ENCODE results near the gene SBF2.

SBF2 gene

DNA sequence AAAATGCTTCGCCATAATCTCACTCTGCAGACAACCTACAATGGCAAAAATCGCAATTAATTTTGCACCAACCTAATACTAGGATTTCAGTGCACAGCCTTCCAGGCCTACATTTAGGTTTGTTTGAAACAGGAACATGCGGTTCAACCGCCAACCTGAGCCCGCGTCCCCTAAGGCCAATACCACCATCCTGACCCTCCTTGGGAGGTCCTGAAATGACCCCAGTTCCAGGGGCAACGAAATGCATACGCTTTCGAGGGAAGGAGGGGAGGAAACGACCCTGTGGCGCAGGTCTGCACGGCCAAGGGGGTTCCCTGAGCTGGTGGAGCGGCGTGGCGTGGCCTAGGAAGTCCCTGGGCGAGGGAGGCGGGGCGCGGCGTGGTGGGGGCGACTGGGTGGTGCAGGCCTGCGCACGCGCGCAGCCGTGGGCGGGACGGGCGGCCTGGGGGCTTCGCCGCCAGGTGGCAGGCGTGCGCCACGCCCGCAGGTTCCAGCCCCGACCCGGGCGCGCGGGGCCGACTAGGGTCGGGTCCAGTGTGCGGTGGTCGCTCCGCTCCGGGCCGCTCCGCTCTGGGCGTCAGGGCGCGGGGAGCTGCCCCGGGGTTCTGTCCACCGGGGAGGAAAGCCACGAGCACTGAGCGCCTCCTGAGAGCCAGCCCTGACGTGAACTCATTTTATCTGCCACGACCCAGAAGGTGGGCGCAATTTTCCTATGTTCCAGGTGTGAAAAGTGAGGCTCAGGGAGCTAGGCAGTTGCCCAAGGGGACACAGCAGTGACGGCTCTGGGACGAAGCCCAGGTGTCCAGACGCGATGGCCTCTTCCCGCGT, 536.0 kb downstream of the SBF2 start:
- peaks cover 67% of the 10 kb centered on the region for H3K4me1 ChIP-seq (ENCODE audit: low read length)
- no peaks in the 10 kb centered on the region for H3K9me3 ChIP-seq (ENCODE audit: insufficient read depth, low read length)
- H2AFZ ChIP-seq (ENCODE audit: low read depth, low read length): peak overlapping the region; percentile 74; the same call in 1 of the 2 replicates
- peak overlapping the region; percentile 85 for H3K4me3 ChIP-seq (ENCODE audit: low read length)
- peak overlapping the region; percentile 94 for H3K4me2 ChIP-seq (ENCODE audit: low read length)
- H3K27me3 ChIP-seq (ENCODE audit: low read depth, low read length): no peaks in the 10 kb centered on the region
- H3K27ac ChIP-seq (ENCODE audit: low read length): peak overlapping the region; percentile 90
- no peak for TF ChIP-seq EZH2phosphoT487 (IDR thresholded peaks at IDR 0.05; ENCODE audit: low read depth)
- TF ChIP-seq, protein P1, sequence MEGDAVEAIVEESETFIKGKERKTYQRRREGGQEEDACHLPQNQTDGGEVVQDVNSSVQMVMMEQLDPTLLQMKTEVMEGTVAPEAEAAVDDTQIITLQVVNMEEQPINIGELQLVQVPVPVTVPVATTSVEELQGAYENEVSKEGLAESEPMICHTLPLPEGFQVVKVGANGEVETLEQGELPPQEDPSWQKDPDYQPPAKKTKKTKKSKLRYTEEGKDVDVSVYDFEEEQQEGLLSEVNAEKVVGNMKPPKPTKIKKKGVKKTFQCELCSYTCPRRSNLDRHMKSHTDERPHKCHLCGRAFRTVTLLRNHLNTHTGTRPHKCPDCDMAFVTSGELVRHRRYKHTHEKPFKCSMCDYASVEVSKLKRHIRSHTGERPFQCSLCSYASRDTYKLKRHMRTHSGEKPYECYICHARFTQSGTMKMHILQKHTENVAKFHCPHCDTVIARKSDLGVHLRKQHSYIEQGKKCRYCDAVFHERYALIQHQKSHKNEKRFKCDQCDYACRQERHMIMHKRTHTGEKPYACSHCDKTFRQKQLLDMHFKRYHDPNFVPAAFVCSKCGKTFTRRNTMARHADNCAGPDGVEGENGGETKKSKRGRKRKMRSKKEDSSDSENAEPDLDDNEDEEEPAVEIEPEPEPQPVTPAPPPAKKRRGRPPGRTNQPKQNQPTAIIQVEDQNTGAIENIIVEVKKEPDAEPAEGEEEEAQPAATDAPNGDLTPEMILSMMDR (IDR thresholded peaks at IDR 0.05; ENCODE audit: low read depth, low read length): peak; percentile 56
- peak overlapping the region; percentile 96 for H3K9ac ChIP-seq (ENCODE audit: low read length)
- H4K20me1 ChIP-seq (ENCODE audit: insufficient read depth, low read length): peaks cover 4% of the 10 kb centered on the region
- H3K79me2 ChIP-seq (ENCODE audit: low read length): peaks cover 30% of the 10 kb centered on the region
- peaks cover 3% of the 10 kb centered on the region for H3K36me3 ChIP-seq (replicated peaks; ENCODE audit: low read depth, low read length)

DNA sequence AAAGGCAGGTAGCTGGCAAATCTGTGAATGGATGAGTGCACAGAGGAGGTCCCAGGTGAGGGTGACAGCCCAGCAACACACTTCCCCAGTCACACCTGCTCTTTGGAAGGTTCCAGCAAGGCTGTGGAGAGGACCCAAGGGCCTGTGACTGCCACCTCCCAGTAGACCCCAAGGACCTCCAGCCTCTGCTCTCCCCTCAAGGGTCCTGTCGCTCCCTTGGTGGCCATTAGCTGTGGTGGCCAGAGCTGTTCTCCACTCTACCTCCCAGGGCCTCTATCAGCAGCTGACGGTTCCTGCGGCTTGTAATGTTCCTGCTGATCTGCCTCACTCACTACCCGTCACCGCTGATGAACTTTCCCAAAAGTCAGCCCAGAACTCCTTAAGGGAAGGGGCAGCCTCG, 537.1 kb downstream of the SBF2 start:
- H3K9ac ChIP-seq (ENCODE audit: low read length): no peak overlapping the region
- peaks cover 30% of the 10 kb centered on the region for H3K79me2 ChIP-seq (ENCODE audit: low read length)
- peak overlapping the region; percentile 76 for H3K27ac ChIP-seq (ENCODE audit: low read length)
- H4K20me1 ChIP-seq (ENCODE audit: insufficient read depth, low read length): peaks cover 4% of the 10 kb centered on the region
- no peaks in the 10 kb centered on the region for H3K27me3 ChIP-seq (ENCODE audit: low read depth, low read length)
- H2AFZ ChIP-seq (ENCODE audit: low read depth, low read length): no peak overlapping the region
- H3K4me2 ChIP-seq (ENCODE audit: low read length): peak overlapping the region; percentile 94
- H3K4me3 ChIP-seq (ENCODE audit: low read length): no peak overlapping the region
- H3K36me3 ChIP-seq (replicated peaks; ENCODE audit: low read depth, low read length): peaks cover 11% of the 10 kb centered on the region
- H3K4me1 ChIP-seq (ENCODE audit: low read length): peaks cover 77% of the 10 kb centered on the region
- H3K9me3 ChIP-seq (ENCODE audit: insufficient read depth, low read length): no peaks in the 10 kb centered on the region
- TF ChIP-seq, protein P1 (IDR thresholded peaks at IDR 0.05; ENCODE audit: low read depth, low read length): no peak
- no peak for TF ChIP-seq EZH2phosphoT487 (IDR thresholded peaks at IDR 0.05; ENCODE audit: low read depth)

DNA sequence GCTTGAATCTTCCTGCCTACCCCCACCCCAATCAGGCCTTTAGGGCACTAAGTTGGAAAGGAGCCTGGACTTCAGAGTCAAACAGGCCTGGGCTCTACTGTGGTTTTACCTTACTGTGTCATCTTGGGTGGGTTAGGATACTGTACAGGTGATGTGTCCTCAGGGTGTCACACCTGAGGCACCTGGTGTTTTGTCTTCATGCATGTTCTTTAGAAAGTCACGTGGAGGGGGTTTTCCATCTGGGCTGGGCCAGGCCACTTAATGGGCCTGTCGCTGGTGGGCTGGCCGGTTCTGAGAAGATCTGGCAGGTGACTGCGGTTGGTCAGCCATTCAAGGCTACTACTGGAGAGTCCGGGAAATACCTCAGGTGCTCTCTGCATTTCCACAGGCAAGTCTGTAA, 537.6 kb downstream of the SBF2 start:
- H3K27me3 ChIP-seq (ENCODE audit: low read depth, low read length): no peaks in the 10 kb centered on the region
- peaks cover 15% of the 10 kb centered on the region for H3K36me3 ChIP-seq (replicated peaks; ENCODE audit: low read depth, low read length)
- H3K4me2 ChIP-seq (ENCODE audit: low read length): peak overlapping the region; percentile 94
- no peaks in the 10 kb centered on the region for H3K9me3 ChIP-seq (ENCODE audit: insufficient read depth, low read length)
- peaks cover 4% of the 10 kb centered on the region for H4K20me1 ChIP-seq (ENCODE audit: insufficient read depth, low read length)
- H2AFZ ChIP-seq (ENCODE audit: low read depth, low read length): no peak overlapping the region
- peak overlapping the region; percentile 5; the same call in 1 of the 2 replicates for H3K9ac ChIP-seq (ENCODE audit: low read length)
- peaks cover 81% of the 10 kb centered on the region for H3K4me1 ChIP-seq (ENCODE audit: low read length)
- no peak for TF ChIP-seq EZH2phosphoT487 (IDR thresholded peaks at IDR 0.05; ENCODE audit: low read depth)
- TF ChIP-seq, protein P1 (IDR thresholded peaks at IDR 0.05; ENCODE audit: low read depth, low read length): no peak
- peaks cover 28% of the 10 kb centered on the region for H3K79me2 ChIP-seq (ENCODE audit: low read length)
- H3K27ac ChIP-seq (ENCODE audit: low read length): peak overlapping the region; percentile 76
- H3K4me3 ChIP-seq (ENCODE audit: low read length): no peak overlapping the region

DNA sequence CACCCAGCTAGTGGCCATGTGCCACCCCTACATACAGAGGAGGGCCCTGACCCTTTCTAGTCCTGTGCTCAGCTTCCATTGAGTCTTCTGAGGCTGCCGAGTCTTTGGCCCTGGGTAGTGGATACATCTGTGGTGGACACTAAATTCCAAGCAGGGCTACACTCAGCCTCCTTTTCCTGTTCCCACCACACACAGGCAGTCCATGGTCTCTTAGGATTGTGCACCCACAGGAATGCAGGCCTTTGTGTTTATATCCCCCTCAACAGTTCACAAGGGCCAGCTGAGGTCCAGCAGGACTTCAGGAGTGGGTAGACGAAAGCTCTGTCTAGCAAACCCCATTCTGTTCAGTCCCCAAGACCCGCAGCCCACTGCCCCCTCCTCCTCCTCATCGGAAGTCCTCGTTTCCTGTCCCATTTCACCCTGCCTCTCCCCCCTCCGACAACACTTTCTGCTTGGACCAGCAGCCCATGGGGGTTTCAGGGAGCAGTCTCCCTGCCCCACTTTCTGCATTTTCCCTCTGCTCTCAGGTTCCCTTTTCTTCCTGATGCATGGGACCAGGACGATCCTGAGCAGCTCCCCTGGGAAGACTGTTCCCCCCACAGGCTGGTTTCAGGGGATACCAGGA, 538.3 kb downstream of the SBF2 start:
- Histone ChIP-seq H3K4me3 (ENCODE audit: low read length) (no peak overlapping the region), H3K4me1 (ENCODE audit: low read length) (peaks cover 84% of the 10 kb centered on the region), H3K4me2 (ENCODE audit: low read length) (peak overlapping the region; percentile 94), H3K9me3 (ENCODE audit: insufficient read depth, low read length) (no peaks in the 10 kb centered on the region), H3K9ac (ENCODE audit: low read length) (peak overlapping the region; percentile 38; the same call in 1 of the 2 replicates), H3K36me3 (replicated peaks; ENCODE audit: low read depth, low read length) (peaks cover 22% of the 10 kb centered on the region), H3K27me3 (ENCODE audit: low read depth, low read length) (no peaks in the 10 kb centered on the region), H2AFZ (ENCODE audit: low read depth, low read length) (no peak overlapping the region), H3K79me2 (ENCODE audit: low read length) (peaks cover 30% of the 10 kb centered on the region), H4K20me1 (ENCODE audit: insufficient read depth, low read length) (peaks cover 4% of the 10 kb centered on the region), H3K27ac (ENCODE audit: low read length) (peak overlapping the region; percentile 76)
- TF ChIP-seq EZH2phosphoT487 (IDR thresholded peaks at IDR 0.05; ENCODE audit: low read depth): no peak
- TF ChIP-seq, protein P1 (IDR thresholded peaks at IDR 0.05; ENCODE audit: low read depth, low read length): no peak
